Activated naive CD4-positive, alpha-beta T cell treated with anti-CD3 and anti-CD28 coated beads for 36 hours (primary cell): ENCODE data around the gene BRD4. TPM values are rescaled to one million over a fixed set of nuclear protein-coding genes. Genes with fewer than 3 reads are reported as not detected.
"Not testable (repeated sequence)": the region's sequence is repeated elsewhere in the genome, so short reads cannot be mapped to it uniquely, and the experiment has no call there.

Source experiments
- CTCF ChIA-PET: fragments of 350-600 bp; sonication (Branson Sonifier 250); formaldehyde crosslinking; loops from one replicate; lab custom pipeline; 2021; ENCODE audit warnings: antibody characterized with exemption; lab: Charles Lee
- DNase-seq: peaks from one replicate; pipeline ENCODE4 v3.0.0-alpha.2; 2020
- H3K27ac Mint-ChIP-seq: one replicate; pipeline ENCODE4 v1.8.0; 2021; ENCODE audit warnings: mild to moderate bottlenecking, mixed read lengths
- H3K27me3 Mint-ChIP-seq: one replicate; pipeline ENCODE4 v1.8.0; 2021; ENCODE audit warnings: low read depth, mixed read lengths
- H3K36me3 Mint-ChIP-seq: one replicate; pipeline ENCODE4 v1.8.0; 2021; ENCODE audit warnings: low read depth, mixed read lengths
- H3K4me1 Mint-ChIP-seq: one replicate; pipeline ENCODE4 v1.8.0; 2021; ENCODE audit warnings: low read depth, mixed read lengths
- H3K4me3 Mint-ChIP-seq: one replicate; pipeline ENCODE4 v1.8.0; 2021; ENCODE audit warnings: mild to moderate bottlenecking, moderate library complexity, mixed read lengths
- H3K9me3 Mint-ChIP-seq: one replicate; pipeline ENCODE4 v1.8.0; 2021; ENCODE audit warnings: mixed read lengths
- intact Hi-C: fragments of 100-400 bp; cut with micrococcal nuclease; formaldehyde crosslinking; loops from one replicate; pipeline ENCODE4 v1.15.1; 2023
- total RNA-seq, 2 experiments: library from RNA; stranded (reverse); gene quantifications; one replicate each; pipeline ENCODE4 v1.2.3, GENCODE V29; 2021

The BRD4 gene
- total RNA-seq, 2 experiments from 2014 or later, result 109 to 111 TPM

DNA sequence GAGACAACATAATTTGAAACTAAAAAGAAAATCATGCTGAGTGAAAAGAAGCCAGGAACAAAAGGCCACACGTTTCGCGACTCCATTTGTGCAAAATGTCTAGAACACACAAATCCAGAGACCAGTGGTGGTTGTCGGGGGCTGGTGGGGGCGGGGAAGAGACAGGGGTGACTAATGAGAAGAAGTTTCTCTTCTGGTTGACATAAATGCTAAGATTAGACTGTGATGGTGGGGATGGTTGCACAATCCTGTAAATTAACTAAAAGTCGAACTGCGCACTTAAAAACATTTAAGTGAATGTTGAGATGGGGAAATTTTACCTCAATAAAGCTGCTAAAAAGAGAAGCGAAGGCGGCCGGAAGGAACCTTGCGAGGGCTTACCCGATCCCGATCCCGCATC lies 40.1 kb upstream of the BRD4 start:
- intact Hi-C loops, result loop anchor here (10.0 kb wide), 1 partner anchor 198 kb away; no protein-coding TSS in a partner anchor
- Mint-ChIP-seq H3K27ac (no peak overlapping the region), H3K27me3 (no peaks in the 10 kb centered on the region), H3K36me3 (peaks cover 25% of the 10 kb centered on the region), H3K4me1 (peaks cover 27% of the 10 kb centered on the region), H3K9me3 (no peaks in the 10 kb centered on the region), H3K4me3 (no peak overlapping the region)
- CTCF ChIA-PET, result no interaction called here
- DNase-seq, result no peak

DNA sequence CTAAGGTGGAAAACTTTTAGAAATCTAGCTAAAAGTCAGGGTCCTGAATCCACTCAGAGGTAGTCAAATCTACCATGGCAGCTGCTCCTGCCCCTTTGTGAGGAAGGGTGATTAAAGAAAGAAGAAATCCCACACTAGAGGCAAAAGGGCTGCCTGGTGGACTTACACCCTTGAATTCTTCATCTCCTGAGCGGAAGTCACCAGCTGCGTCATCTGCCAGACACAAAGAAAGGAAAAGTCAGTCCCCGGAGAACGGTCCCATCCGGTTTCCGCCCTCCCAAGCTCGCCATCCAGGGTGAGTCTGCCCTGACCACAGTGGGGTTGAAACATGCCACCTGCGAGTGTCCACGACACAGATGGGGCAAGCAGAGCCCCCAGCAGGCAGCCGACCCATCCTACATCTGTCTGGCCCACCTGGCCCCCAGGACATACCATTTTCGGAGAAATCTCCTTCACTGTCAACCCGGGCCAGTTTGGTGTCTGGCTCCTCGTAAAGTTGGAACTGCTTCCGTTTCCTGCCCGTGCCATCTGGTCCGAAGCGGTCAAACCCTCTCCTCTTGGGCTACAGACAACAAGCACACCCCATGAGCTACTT lies 39.5 kb upstream of the BRD4 start:
- H3K9me3 Mint-ChIP-seq, result no peaks in the 10 kb centered on the region
- H3K27me3 Mint-ChIP-seq, result no peaks in the 10 kb centered on the region
- intact Hi-C loops, result loop anchor here (10.0 kb wide), 1 partner anchor 197 kb away; no protein-coding TSS in a partner anchor
- H3K4me1 Mint-ChIP-seq, result peaks cover 23% of the 10 kb centered on the region
- peaks cover 25% of the 10 kb centered on the region for H3K36me3 Mint-ChIP-seq
- CTCF ChIA-PET, result no interaction called here
- H3K4me3 Mint-ChIP-seq, result no peak overlapping the region
- peak overlapping the region; percentile 41 for H3K27ac Mint-ChIP-seq
- no peak for DNase-seq

GRCh38 chr19:15371119-15371518 lies 38.8 kb upstream of the BRD4 start:
- intact Hi-C loops, result loop anchor here (10.0 kb wide), 1 partner anchor 196 kb away; no protein-coding TSS in a partner anchor
- Mint-ChIP-seq H3K4me1 (peaks cover 18% of the 10 kb centered on the region), H3K9me3 (no peaks in the 10 kb centered on the region), H3K27ac (no peak overlapping the region), H3K27me3 (no peaks in the 10 kb centered on the region), H3K36me3 (peaks cover 26% of the 10 kb centered on the region), H3K4me3 (no peak overlapping the region)
- DNase-seq, result no peak
- CTCF ChIA-PET, result no interaction called here

DNA sequence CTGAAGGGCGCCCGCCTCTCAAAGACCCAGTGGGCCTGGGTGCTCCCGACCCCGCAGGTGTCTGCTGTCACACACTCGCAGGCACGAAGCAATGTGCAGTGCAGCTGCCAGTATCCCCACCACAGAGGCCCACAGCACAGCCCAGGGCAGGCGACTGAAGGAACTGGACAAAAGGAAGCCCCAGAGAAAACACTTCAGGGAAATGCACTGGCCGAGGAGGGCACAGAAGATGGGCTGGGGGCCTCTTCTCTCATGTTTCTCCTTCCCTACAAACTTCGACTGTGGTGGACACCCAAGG lies 37.2 kb upstream of the BRD4 start:
- H3K4me1 Mint-ChIP-seq, result peaks cover 8% of the 10 kb centered on the region
- peaks cover 29% of the 10 kb centered on the region for H3K36me3 Mint-ChIP-seq
- H3K4me3 Mint-ChIP-seq, result no peak overlapping the region
- DNase-seq, result no peak
- intact Hi-C loops, result no loop called here
- CTCF ChIA-PET, result no interaction called here
- no peaks in the 10 kb centered on the region for H3K27me3 Mint-ChIP-seq
- peak overlapping the region; percentile 41 for H3K27ac Mint-ChIP-seq
- no peaks in the 10 kb centered on the region for H3K9me3 Mint-ChIP-seq

DNA sequence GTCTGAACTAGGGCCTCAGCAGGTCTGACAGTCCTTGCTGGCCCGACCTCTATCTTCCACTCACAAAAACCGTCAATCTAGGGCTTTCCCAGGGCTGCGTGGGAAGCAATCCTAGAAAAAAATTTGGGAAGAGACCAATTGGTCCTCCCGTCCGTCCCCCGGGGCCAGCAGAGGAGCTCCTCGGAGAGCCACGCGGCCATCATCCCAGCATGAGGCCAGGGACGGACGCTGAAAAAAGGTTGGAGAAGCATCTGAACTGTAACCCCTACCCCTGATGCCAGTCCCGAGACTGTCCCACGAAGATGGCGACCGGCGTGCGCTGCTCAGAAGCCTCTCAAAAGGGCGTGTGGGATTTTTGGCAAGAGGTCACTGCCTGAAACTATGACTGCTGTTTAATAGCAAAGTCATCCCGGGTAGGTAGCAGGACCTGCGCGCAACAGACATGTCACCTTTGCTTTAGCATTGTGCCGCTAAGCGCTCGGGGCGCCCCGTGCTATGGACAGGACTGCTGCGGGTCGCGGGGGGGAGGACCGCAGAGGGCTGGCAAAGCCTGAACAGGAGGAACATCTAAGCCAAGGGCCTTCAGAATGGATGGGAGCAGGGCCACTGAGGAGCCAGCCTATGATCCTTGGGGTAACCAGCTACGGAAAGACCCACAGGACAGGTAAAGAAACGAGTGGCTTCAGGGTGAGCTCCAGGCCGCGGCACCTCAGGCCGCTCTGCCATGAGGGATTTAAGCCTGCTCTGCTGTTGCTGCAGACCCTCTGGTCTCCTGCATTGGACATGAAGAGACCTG lies 36.7 kb upstream of the BRD4 start:
- no peaks in the 10 kb centered on the region for H3K27me3 Mint-ChIP-seq
- no peak for DNase-seq
- H3K4me3 Mint-ChIP-seq, result no peak overlapping the region
- no peak overlapping the region for H3K27ac Mint-ChIP-seq
- H3K36me3 Mint-ChIP-seq, result peaks cover 29% of the 10 kb centered on the region
- no peaks in the 10 kb centered on the region for H3K9me3 Mint-ChIP-seq
- intact Hi-C loops, result no loop called here
- peaks cover 7% of the 10 kb centered on the region for H3K4me1 Mint-ChIP-seq
- CTCF ChIA-PET, result no interaction called here

DNA sequence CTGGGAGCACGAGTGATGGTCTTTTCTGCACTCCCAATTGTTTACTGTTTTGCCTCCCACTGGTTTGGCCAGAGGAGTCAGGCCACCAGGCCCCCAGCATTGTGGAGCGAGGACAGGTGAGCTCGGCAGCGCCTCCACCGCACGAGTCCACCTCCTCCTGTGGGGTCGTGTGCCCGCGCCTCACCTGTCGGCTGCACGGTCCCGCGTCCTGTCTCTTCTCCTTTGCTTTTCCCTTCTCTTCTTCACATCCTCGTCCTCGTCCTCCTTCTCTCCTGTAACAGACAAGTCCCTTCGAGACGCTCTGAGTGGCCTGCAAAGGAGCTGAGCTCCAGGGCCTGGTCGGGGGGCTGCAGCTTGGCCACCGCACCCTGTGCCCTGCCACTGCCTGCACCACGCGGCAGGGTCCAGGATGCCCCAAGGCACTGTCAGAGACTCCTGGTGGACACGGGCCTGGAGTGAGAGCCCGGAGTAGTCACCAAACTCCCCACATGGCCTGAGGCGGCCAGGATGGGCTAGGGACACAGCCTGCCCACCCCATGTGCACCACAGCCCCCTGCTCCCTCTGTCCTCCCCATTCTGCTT lies 35.8 kb upstream of the BRD4 start:
- Mint-ChIP-seq H3K4me1 (peaks cover 2% of the 10 kb centered on the region), H3K9me3 (no peaks in the 10 kb centered on the region), H3K27me3 (no peaks in the 10 kb centered on the region), H3K36me3 (peaks cover 30% of the 10 kb centered on the region), H3K4me3 (no peak overlapping the region), H3K27ac (no peak overlapping the region)
- CTCF ChIA-PET, result interaction anchor here (0.9 kb wide), 1 partner anchor 12 kb away, joined by 3 read pairs; no protein-coding TSS in a partner anchor
- intact Hi-C loops, result no loop called here
- DNase-seq, result no peak

- Mint-ChIP-seq H3K27me3 (no peaks in the 10 kb centered on the region), H3K4me3 (no peak overlapping the region), H3K27ac (no peak overlapping the region), H3K4me1 (no peaks in the 10 kb centered on the region), H3K9me3 (no peaks in the 10 kb centered on the region), H3K36me3 (peaks cover 28% of the 10 kb centered on the region)
- DNase-seq, result no peak
- CTCF ChIA-PET, result interaction anchor here (0.9 kb wide), 1 partner anchor 13 kb away, joined by 3 read pairs; no protein-coding TSS in a partner anchor
- intact Hi-C loops, result no loop called here
Measured at GRCh38 chr19:15367439-15367838, 35.1 kb upstream of the BRD4 start.

DNA sequence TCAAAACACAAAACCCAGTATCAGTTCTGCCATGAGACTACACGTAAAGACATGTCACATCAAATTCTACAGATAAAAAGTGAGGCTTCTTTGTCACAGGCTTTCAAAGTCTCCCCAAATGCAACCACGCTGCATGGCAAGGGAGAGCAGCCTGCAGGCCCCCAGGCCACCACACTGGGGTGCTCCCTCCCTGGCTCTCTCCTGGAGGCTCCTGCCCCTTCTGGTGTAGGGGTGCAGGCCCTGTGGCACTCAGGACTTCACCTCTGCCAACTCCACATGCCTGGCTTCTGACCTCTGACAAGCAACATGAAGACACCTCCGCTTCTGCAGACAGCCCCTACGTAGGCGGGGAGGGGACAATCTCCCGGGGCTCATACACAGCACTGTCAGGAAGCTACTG lies 32.9 kb upstream of the BRD4 start:
- CTCF ChIA-PET, result no interaction called here
- Mint-ChIP-seq H3K9me3 (no peaks in the 10 kb centered on the region), H3K4me1 (no peaks in the 10 kb centered on the region), H3K36me3 (peaks cover 32% of the 10 kb centered on the region), H3K27me3 (no peaks in the 10 kb centered on the region), H3K27ac (no peak overlapping the region), H3K4me3 (no peak overlapping the region)
- DNase-seq, result no peak
- intact Hi-C loops, result no loop called here

- H3K27ac Mint-ChIP-seq, H3K4me3 Mint-ChIP-seq, DNase-seq, H3K4me1 Mint-ChIP-seq, CTCF ChIA-PET, H3K9me3 Mint-ChIP-seq, intact Hi-C loops, H3K27me3 Mint-ChIP-seq: not testable (repeated sequence)
- peaks cover 36% of the 10 kb centered on the region for H3K36me3 Mint-ChIP-seq
Measured at GRCh38 chr19:15363791-15364190, 31.5 kb upstream of the BRD4 start.

DNA sequence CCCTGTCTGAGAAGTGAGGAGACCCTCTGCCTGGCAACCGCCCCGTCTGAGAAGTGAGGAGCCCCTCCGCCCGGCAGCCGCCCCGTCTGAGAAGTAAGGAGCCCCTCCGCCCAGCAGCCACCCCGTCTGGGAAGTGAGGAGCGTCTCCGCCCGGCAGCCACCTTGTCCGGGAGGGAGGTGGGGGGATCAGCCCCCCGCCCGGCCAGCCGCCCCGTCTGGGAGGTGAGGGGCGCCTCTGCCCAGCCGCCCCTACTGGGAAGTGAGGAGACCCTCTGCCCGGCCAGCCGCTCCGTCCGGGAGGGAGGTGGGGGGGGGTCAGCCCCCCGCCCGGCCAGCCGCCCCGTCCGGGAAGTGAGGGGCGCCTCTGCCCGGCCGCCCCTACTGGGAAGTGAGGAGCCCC lies 30.7 kb upstream of the BRD4 start:
- H3K4me3 Mint-ChIP-seq, DNase-seq, H3K4me1 Mint-ChIP-seq, CTCF ChIA-PET, H3K27me3 Mint-ChIP-seq, intact Hi-C loops, H3K27ac Mint-ChIP-seq, H3K9me3 Mint-ChIP-seq: not testable (repeated sequence)
- H3K36me3 Mint-ChIP-seq, result peaks cover 39% of the 10 kb centered on the region

GRCh38 chr19:15360015-15360414 lies 27.7 kb upstream of the BRD4 start:
- H3K4me3 Mint-ChIP-seq, H3K27me3 Mint-ChIP-seq, intact Hi-C loops, H3K4me1 Mint-ChIP-seq, CTCF ChIA-PET, DNase-seq, H3K9me3 Mint-ChIP-seq: not testable (repeated sequence)
- Mint-ChIP-seq H3K27ac (peak overlapping the region; percentile 30), H3K36me3 (peaks cover 43% of the 10 kb centered on the region)

- Mint-ChIP-seq H3K27ac (peak overlapping the region; percentile 68), H3K36me3 (peaks cover 47% of the 10 kb centered on the region), H3K4me1 (no peaks in the 10 kb centered on the region), H3K27me3 (no peaks in the 10 kb centered on the region), H3K9me3 (no peaks in the 10 kb centered on the region), H3K4me3 (no peak overlapping the region)
- intact Hi-C loops, result no loop called here
- CTCF ChIA-PET, result no interaction called here
- DNase-seq, result no peak
Measured at GRCh38 chr19:15358918-15359317, 26.6 kb upstream of the BRD4 start.
